ENCODE measurements around the gene MACF1. TPM values are rescaled to one million over a fixed set of nuclear protein-coding genes. Genes with fewer than 3 reads are reported as not detected.
A peak's percentile ranks its signal among the peaks of the same experiment; 100 is the strongest.

MACF1 gene
- polyA plus RNA-seq, 1 of the 3 experiments (the other 2 are of a cell fraction): 37.6 TPM

DNA sequence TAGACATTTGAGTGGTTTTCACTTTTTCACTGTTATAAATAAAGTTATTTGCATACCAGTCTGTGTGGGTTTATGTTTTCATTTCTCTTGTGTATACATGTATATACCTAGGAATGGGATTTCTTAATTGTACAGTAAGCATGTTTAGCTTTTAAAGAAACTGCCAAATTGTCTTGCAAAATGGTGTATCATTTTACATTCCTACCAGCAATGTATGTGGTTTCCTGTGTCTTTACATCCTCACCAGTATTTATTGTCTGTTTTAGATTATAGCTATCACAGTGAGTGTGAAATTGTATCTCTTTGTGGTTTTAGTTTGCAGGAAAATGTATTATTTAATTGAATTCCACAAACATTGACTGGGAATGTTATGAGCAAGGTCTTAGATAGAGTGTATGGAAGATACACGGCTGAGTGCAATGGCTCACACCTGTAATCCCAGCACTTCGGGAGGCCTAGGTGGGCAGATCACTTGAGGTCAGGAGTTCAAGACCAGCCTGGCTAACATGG, 57.3 kb downstream of the MACF1 start (continued):
- TF ChIP-seq, protein P1, sequence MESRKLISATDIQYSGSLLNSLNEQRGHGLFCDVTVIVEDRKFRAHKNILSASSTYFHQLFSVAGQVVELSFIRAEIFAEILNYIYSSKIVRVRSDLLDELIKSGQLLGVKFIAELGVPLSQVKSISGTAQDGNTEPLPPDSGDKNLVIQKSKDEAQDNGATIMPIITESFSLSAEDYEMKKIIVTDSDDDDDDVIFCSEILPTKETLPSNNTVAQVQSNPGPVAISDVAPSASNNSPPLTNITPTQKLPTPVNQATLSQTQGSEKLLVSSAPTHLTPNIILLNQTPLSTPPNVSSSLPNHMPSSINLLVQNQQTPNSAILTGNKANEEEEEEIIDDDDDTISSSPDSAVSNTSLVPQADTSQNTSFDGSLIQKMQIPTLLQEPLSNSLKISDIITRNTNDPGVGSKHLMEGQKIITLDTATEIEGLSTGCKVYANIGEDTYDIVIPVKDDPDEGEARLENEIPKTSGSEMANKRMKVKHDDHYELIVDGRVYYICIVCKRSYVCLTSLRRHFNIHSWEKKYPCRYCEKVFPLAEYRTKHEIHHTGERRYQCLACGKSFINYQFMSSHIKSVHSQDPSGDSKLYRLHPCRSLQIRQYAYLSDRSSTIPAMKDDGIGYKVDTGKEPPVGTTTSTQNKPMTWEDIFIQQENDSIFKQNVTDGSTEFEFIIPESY (IDR thresholded peaks at IDR 0.05; ENCODE audit: borderline replicate concordance, low read depth): no peak
- no peak for TF ChIP-seq SIN3A (IDR thresholded peaks at IDR 0.05; ENCODE audit: borderline replicate concordance, low read depth, low read length)
- TF ChIP-seq TCF12 (IDR thresholded peaks at IDR 0.05): peak; percentile 87
- 0 out of 2 replicates have a peak, but pooled peaks have one; percentile 24 for TF ChIP-seq TEAD4 (IDR thresholded peaks at IDR 0.05; ENCODE audit: borderline replicate concordance, insufficient read depth)
- TF ChIP-seq NFIC (IDR thresholded peaks at IDR 0.05; ENCODE audit: borderline replicate concordance): no peak
- no peak for TF ChIP-seq NRF1 (IDR thresholded peaks at IDR 0.05; ENCODE audit: low read depth, low read length)
- TF ChIP-seq FOXJ3 (CRISPR knock-in tag; IDR thresholded peaks at IDR 0.05): no peak
- no peak for TF ChIP-seq ELF1 (IDR thresholded peaks at IDR 0.05)
- TF ChIP-seq CHD2 (IDR thresholded peaks at IDR 0.05; ENCODE audit: low read length, partially characterized antibody): no peak
- no peak for TF ChIP-seq FOXM1 (IDR thresholded peaks at IDR 0.05; ENCODE audit: low read depth)
- no peak for TF ChIP-seq MEF2A (IDR thresholded peaks at IDR 0.05; ENCODE audit: borderline replicate concordance, low read depth)

DNA sequence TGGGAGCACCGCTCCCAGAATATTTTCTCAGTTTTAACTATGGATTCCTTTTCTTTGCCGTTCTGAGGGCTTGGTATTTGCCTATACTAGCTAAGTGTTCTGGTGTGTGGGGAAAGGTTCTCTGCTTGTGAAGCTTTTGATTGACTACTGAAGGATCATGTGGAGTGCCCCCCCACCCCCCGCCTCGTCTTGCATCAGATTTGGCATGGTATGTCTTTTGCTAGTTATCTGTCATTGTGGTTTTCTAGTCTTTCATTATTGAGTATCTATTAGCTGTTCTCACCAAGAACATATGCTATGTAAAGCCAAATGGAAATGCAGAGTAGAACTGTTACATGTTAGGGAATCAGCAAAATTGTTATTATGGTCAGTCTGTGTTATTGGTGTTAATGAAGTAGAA, 58.3 kb downstream of the MACF1 start:
- ChIA-PET POLR2A (no interaction called here), CTCF (interaction anchor here (0.6 to 7.9 kb wide), 6 partner anchors 10 to 165 kb away, joined by 3 to 100 read pairs (median 3); no protein-coding TSS in a partner anchor)
- 87% methylated on average over 4 of the region's 4 CpGs for WGBS (ENCODE audit: low lambda C conversion rate)
- H3K9me2 ChIP-seq: no peaks in the 10 kb centered on the region
- peaks cover 85% of the 10 kb centered on the region for H3K79me2 ChIP-seq (ENCODE audit: insufficient read depth)
- H3F3A ChIP-seq (replicated peaks; ENCODE audit: insufficient read depth): peaks cover 5% of the 10 kb centered on the region
- no peaks in the 10 kb centered on the region for H3K27me3 ChIP-seq (ENCODE audit: insufficient read depth)
- TF ChIP-seq, protein P1 (IDR thresholded peaks at IDR 0.05; ENCODE audit: borderline replicate concordance, low read depth): no peak
- TF ChIP-seq SMC3 (IDR thresholded peaks at IDR 0.05; ENCODE audit: low read depth, low read length): no peak
- no peak for TF ChIP-seq RAD21 (IDR thresholded peaks at IDR 0.05; ENCODE audit: low read length)
- TF ChIP-seq, protein P2, sequence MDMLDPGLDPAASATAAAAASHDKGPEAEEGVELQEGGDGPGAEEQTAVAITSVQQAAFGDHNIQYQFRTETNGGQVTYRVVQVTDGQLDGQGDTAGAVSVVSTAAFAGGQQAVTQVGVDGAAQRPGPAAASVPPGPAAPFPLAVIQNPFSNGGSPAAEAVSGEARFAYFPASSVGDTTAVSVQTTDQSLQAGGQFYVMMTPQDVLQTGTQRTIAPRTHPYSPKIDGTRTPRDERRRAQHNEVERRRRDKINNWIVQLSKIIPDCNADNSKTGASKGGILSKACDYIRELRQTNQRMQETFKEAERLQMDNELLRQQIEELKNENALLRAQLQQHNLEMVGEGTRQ (IDR thresholded peaks at IDR 0.05; ENCODE audit: borderline replicate concordance, low read depth, low read length): no peak
- TF ChIP-seq FOXM1 (IDR thresholded peaks at IDR 0.05; ENCODE audit: low read depth): no peak
- TF ChIP-seq RCOR1 (IDR thresholded peaks at IDR 0.05; ENCODE audit: low read length): no peak
- TF ChIP-seq, protein P3, sequence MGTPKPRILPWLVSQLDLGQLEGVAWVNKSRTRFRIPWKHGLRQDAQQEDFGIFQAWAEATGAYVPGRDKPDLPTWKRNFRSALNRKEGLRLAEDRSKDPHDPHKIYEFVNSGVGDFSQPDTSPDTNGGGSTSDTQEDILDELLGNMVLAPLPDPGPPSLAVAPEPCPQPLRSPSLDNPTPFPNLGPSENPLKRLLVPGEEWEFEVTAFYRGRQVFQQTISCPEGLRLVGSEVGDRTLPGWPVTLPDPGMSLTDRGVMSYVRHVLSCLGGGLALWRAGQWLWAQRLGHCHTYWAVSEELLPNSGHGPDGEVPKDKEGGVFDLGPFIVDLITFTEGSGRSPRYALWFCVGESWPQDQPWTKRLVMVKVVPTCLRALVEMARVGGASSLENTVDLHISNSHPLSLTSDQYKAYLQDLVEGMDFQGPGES (IDR thresholded peaks at IDR 0.05; ENCODE audit: low read depth, low read length): no peak
- H3K36me3 ChIP-seq (replicated peaks in 1 of 2; ENCODE audit: control insufficient read depth in 1 of 2, insufficient read depth in 2 of 2, low read length in 1 of 2): peaks cover 4 to 6% of the 10 kb centered on the region in 2 experiments
- H3K9me3 ChIP-seq: no peaks in the 10 kb centered on the region
- no peak overlapping the region for H3K4me3 ChIP-seq (ENCODE audit: low read depth in 2 of 2, low read length in 1 of 2)
- H3K9ac ChIP-seq: no peak overlapping the region
- H3K27ac ChIP-seq (ENCODE audit: low read depth in 2 of 2, low read length in 1 of 2): peak overlapping the region in 1 of 2 experiments; percentile 1; a peak in 1 of 4 replicates
- H3K4me1 ChIP-seq (ENCODE audit: control insufficient read depth in 1 of 2, insufficient read depth in 2 of 2, low read depth in 1 of 2, low read length in 1 of 2): peaks cover 11 to 15% of the 10 kb centered on the region in 2 experiments; a peak in 3 of 4 replicates
- no peak overlapping the region for H2AFZ ChIP-seq (ENCODE audit: low read depth)
- no peak overlapping the region for H3K4me2 ChIP-seq
- peaks cover 11% of the 10 kb centered on the region; the same call in 1 of the 2 replicates for H4K20me1 ChIP-seq (ENCODE audit: insufficient read depth)
- no peak for DNase-seq

Data from SK-N-SH (cell line).